Left ventricle myocardium inferior (tissue), 1 donor: ENCODE results near the gene NFATC2IP. TPM values are rescaled to one million over a fixed set of nuclear protein-coding genes. Genes with fewer than 3 reads are reported as not detected.

Experiments used
- DNase-seq: peaks from one replicate; pipeline ENCODE4 v3.0.0-alpha.2; 2020
- H3K27ac ChIP-seq: fragments of 200-600 bp; replicated peaks from 2 replicates; pipeline ENCODE4 v1.8.0; 2021
- H3K27me3 ChIP-seq: fragments of 200-600 bp; 2 replicates; pipeline ENCODE4 v1.8.0; 2021; ENCODE audit warnings: low read depth
- H3K36me3 ChIP-seq: fragments of 200-600 bp; 2 replicates; pipeline ENCODE4 v1.8.0; 2021
- H3K4me1 ChIP-seq: fragments of 200-600 bp; 2 replicates; pipeline ENCODE4 v1.8.0; 2021
- H3K4me3 ChIP-seq: fragments of 200-600 bp; 2 replicates; pipeline ENCODE4 v1.8.0; 2021; ENCODE audit warnings: mild to moderate bottlenecking, moderate library complexity
- H3K9me3 ChIP-seq: fragments of 200-600 bp; replicated peaks from 2 replicates; pipeline ENCODE4 v1.8.0; 2021
- intact Hi-C: fragments of 100-400 bp; cut with micrococcal nuclease; formaldehyde crosslinking; loops from one replicate; pipeline ENCODE4 v1.11.0; 2022
- total RNA-seq: library from RNA; stranded (reverse); fragmentation: NEBNext Ultra II Directional; extraction: Animal tissue kit (Norgen Biotek cat#: 25700); gene quantifications from one replicate; pipeline ENCODE4 v1.2.1, GENCODE V29; 2021
- TF ChIP-seq, protein P1 (sequence below): fragments of 200-600 bp; IDR thresholded peaks from 2 replicates; pipeline ENCODE4 v1.8.0; 2021; ENCODE audit warnings: antibody characterized with exemption, mild to moderate bottlenecking, borderline replicate concordance
- donor health status: DM: no; HTN: yes; CAD: no; lungs with severe emphysema.

The NFATC2IP gene
- total RNA-seq, 1 donor from 2014 or later = 18.1 TPM

DNA sequence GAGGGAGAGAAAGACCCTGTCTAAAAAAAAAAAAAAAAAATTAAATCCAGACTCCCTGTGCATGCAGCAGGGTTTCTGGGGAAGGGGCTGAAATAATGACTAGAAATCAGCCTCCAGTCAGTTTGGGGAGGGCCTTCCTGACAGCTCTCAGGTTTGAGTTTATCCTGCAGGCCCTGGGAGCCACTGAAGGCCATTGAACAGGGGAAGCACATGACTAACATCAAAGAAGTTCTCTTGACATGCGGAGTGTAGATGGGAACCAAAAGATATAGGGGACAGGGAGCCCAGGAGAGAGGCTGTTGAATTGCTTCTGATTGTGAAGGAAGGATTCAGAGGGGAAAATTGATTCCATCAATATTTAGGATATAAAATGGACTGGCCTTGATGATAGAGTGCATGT lies 22.9 kb upstream of the NFATC2IP start:
- Histone ChIP-seq H3K9me3 (no peaks in the 10 kb centered on the region), H3K4me3 (no peak overlapping the region), H3K27me3 (no peaks in the 10 kb centered on the region), H3K36me3 (peaks cover 6% of the 10 kb centered on the region), H3K4me1 (peaks cover 17% of the 10 kb centered on the region), H3K27ac (no peak overlapping the region)
- intact Hi-C loops = no loop called here
- no peak for DNase-seq
- TF ChIP-seq, protein P1, sequence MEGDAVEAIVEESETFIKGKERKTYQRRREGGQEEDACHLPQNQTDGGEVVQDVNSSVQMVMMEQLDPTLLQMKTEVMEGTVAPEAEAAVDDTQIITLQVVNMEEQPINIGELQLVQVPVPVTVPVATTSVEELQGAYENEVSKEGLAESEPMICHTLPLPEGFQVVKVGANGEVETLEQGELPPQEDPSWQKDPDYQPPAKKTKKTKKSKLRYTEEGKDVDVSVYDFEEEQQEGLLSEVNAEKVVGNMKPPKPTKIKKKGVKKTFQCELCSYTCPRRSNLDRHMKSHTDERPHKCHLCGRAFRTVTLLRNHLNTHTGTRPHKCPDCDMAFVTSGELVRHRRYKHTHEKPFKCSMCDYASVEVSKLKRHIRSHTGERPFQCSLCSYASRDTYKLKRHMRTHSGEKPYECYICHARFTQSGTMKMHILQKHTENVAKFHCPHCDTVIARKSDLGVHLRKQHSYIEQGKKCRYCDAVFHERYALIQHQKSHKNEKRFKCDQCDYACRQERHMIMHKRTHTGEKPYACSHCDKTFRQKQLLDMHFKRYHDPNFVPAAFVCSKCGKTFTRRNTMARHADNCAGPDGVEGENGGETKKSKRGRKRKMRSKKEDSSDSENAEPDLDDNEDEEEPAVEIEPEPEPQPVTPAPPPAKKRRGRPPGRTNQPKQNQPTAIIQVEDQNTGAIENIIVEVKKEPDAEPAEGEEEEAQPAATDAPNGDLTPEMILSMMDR = no peak

DNA sequence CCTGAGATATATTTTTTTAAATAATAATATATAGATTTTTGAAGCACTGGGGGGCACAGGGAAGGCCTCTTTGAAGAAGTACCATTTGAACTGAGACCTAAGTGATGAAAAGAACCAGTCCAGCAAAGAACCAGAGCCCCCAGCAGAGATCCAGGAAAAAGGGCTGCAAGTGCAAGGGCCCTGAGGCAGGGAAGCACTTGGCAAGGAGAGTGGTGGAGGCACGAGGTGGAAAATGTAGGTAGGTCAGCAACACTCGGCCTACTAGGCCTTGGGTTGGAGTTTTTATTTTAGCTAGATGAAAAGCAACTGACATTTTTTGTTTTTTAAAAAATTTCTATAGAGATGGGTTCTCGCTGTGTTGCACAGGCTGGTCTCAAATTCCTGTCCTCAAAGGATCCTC lies 20.5 kb upstream of the NFATC2IP start:
- Histone ChIP-seq H3K27me3 (no peaks in the 10 kb centered on the region), H3K27ac (no peak overlapping the region), H3K4me3 (no peak overlapping the region), H3K9me3 (no peaks in the 10 kb centered on the region), H3K36me3 (no peaks in the 10 kb centered on the region), H3K4me1 (peaks cover 3% of the 10 kb centered on the region)
- TF ChIP-seq, protein P1 = no peak
- intact Hi-C loops = no loop called here
- DNase-seq = no peak

DNA sequence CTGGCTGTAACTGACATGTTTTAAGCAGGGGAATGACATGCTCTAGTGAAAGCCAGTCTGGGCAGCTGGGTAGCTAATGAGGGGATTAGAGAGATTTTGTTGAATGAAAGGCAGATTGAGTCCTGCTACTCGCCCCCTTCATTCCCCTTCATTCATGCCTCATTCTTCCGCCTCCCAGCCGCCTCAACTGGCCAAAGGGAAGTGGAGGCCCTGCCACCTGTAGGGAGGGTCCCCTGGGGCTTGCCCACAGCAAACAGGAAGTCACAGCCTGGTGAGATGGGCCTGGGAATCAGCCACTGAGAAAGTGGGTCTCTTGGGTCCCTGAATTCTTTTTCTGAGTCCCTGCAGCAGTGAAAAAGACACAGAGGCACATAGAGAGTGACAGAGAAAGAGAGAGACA lies 20.1 kb upstream of the NFATC2IP start:
- Histone ChIP-seq H3K27me3 (no peaks in the 10 kb centered on the region), H3K4me3 (no peak overlapping the region), H3K9me3 (no peaks in the 10 kb centered on the region), H3K36me3 (no peaks in the 10 kb centered on the region), H3K4me1 (no peaks in the 10 kb centered on the region), H3K27ac (no peak overlapping the region)
- TF ChIP-seq, protein P1 = no peak
- intact Hi-C loops = no loop called here
- no peak for DNase-seq

DNA sequence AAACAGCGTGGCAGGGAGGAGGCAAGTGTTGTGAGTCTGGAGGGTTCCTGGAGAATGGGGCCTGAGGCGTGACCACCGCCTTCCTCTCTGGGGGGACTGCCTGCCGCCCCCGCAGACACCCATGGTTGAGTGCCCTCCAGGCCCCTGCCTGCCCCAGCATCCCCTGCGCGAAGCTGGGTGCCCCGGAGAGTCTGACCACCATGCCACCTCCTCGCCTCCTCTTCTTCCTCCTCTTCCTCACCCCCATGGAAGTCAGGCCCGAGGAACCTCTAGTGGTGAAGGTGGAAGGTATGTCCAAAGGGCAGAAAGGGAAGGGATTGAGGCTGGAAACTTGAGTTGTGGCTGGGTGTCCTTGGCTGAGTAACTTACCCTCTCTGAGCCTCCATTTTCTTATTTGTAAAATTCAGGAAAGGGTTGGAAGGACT lies 18.9 kb upstream of the NFATC2IP start, which contains the start of gene CD19:
Gene CD19 (plus strand): TSS at position 171 of the 425 bp plus-strand sequence. CDS start 30 bp downstream, at position 201.
- TF ChIP-seq, protein P1 = no peak
- H3K27ac ChIP-seq = no peak within 1 kb of the TSS
- H3K4me3 ChIP-seq = no peak within 1 kb of the TSS
- H3K4me1 ChIP-seq = no peaks in the 10 kb centered on the region
- no peaks in the 10 kb centered on the region for H3K27me3 ChIP-seq
- H3K36me3 ChIP-seq = no peaks in the 10 kb centered on the region
- intact Hi-C loops = no loop called here
- no peaks in the 10 kb centered on the region for H3K9me3 ChIP-seq
- no peak for DNase-seq

DNA sequence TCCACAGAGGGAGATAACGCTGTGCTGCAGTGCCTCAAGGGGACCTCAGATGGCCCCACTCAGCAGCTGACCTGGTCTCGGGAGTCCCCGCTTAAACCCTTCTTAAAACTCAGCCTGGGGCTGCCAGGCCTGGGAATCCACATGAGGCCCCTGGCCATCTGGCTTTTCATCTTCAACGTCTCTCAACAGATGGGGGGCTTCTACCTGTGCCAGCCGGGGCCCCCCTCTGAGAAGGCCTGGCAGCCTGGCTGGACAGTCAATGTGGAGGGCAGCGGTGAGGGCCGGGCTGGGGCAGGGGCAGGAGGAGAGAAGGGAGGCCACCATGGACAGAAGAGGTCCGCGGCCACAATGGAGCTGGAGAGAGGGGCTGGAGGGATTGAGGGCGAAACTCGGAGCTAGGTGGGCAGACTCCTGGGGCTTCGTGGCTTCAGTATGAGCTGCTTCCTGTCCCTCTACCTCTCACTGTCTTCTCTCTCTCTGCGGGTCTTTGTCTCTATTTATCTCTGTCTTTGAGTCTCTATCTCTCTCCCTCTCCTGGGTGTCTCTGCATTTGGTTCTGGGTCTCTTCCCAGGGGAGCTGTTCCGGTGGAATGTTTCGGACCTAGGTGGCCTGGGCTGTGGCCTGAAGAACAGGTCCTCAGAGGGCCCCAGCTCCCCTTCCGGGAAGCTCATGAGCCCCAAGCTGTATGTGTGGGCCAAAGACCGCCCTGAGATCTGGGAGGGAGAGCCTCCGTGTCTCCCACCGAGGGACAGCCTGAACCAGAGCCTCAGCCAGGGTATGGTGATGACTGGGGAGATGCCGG lies 18.2 kb upstream of the NFATC2IP start:
- H3K36me3 ChIP-seq = no peaks in the 10 kb centered on the region
- no peaks in the 10 kb centered on the region for H3K9me3 ChIP-seq
- intact Hi-C loops = no loop called here
- no peak overlapping the region for H3K27ac ChIP-seq
- TF ChIP-seq, protein P1 = no peak
- H3K4me3 ChIP-seq = no peak overlapping the region
- H3K4me1 ChIP-seq = no peaks in the 10 kb centered on the region
- DNase-seq = no peak
- H3K27me3 ChIP-seq = no peaks in the 10 kb centered on the region
